Activated CD8-positive, alpha-beta memory T cell treated with anti-CD3 and anti-CD28 coated beads for 24 hours (primary cell): ENCODE measurements around the gene TBKBP1.
A peak's percentile ranks its signal among the peaks of the same experiment; 100 is the strongest.
"Not testable (repeated sequence)": the region's sequence is repeated elsewhere in the genome, so short reads cannot be mapped to it uniquely, and the experiment has no call there.

Source experiments
- DNase-seq: peaks from one replicate; pipeline ENCODE4 v3.0.0-alpha.2; 2020

The TBKBP1 gene

GRCh38 chr17:47735139-47735464 lies 41.1 kb downstream of the TBKBP1 start:
- DNase-seq, result no peak

- DNase-seq, result peak; percentile 65
Observed at GRCh38 chr17:47735536-47736011, 41.6 kb downstream of the TBKBP1 start.

GRCh38 chr17:47736501-47737495 lies 42.8 kb downstream of the TBKBP1 start:
- peak; percentile 61 for DNase-seq

- no peak for DNase-seq
Observed at GRCh38 chr17:47738178-47738577, 44.2 kb downstream of the TBKBP1 start.

- DNase-seq, result no peak
Observed at GRCh38 chr17:47739150-47739549, 45.2 kb downstream of the TBKBP1 start.

- DNase-seq, result not testable (repeated sequence)
Observed at GRCh38 chr17:47739945-47740344, 46.0 kb downstream of the TBKBP1 start.

- no peak for DNase-seq
Observed at GRCh38 chr17:47741109-47741792, 47.3 kb downstream of the TBKBP1 start.

GRCh38 chr17:47741793-47742145 lies 47.8 kb downstream of the TBKBP1 start:
- no peak for DNase-seq

- peak; percentile 73 for DNase-seq
Observed at GRCh38 chr17:47742319-47743181, 48.6 kb downstream of the TBKBP1 start.

GRCh38 chr17:47744168-47745036 lies 50.4 kb downstream of the TBKBP1 start:
- DNase-seq, result no peak

GRCh38 chr17:47745037-47745380 lies 51.0 kb downstream of the TBKBP1 start:
- DNase-seq, result no peak

GRCh38 chr17:47751471-47751870 lies 57.5 kb downstream of the TBKBP1 start:
- DNase-seq, result no peak

- DNase-seq, result no peak
Observed at GRCh38 chr17:47757386-47757785, 63.4 kb downstream of the TBKBP1 start.

- DNase-seq, result no peak
Observed at GRCh38 chr17:47760409-47761140, 66.6 kb downstream of the TBKBP1 start.
